Suprapubic skin (tissue), 4 donors: Measurements from ENCODE around the gene COL4A3. TPM values are rescaled to one million over a fixed set of nuclear protein-coding genes. Genes with fewer than 3 reads are reported as not detected.

Source experiments
- DNase-seq, 2 donors: peaks; one replicate each; pipeline ENCODE4 v3.0.0-alpha.2; 2019; ENCODE audit warnings: low spot score in 2 of 2
- H3K27ac ChIP-seq: fragments of 200-600 bp; sonication (generic); one replicate; pipeline ENCODE4 v1.5.1; 2019
- H3K27me3 ChIP-seq: fragments of 200-600 bp; sonication (generic); one replicate; pipeline ENCODE4 v1.5.1; 2019
- H3K36me3 ChIP-seq: fragments of 200-600 bp; sonication (generic); one replicate; pipeline ENCODE4 v1.5.1; 2019
- H3K4me1 ChIP-seq: fragments of 200-600 bp; sonication (generic); one replicate; pipeline ENCODE4 v1.5.1; 2019
- H3K4me3 ChIP-seq: fragments of 200-600 bp; sonication (generic); one replicate; pipeline ENCODE4 v1.5.1; 2019; ENCODE audit warnings: mild to moderate bottlenecking
- H3K9me3 ChIP-seq: fragments of 200-600 bp; sonication (generic); one replicate; pipeline ENCODE4 v1.5.1; 2019
- EP300 ChIP-seq: sonication (generic); formaldehyde crosslinking; IDR thresholded peaks from one replicate; pipeline ENCODE4 v1.6.1; 2017; ENCODE audit warnings: antibody characterized with exemption
- POLR2A ChIP-seq, 2 donors: fragments of 450-650 bp; IDR thresholded peaks; one replicate each; pipeline ENCODE4 v1.6.1; 2017; ENCODE audit warnings: antibody characterized with exemption in 2 of 2, mild to moderate bottlenecking in 2 of 2, moderate library complexity in 2 of 2
- WGBS: methylation state at CpG from one replicate; pipeline ENCODE4 v1.1.5; 2018; 5-methylcytosine and 5-hydroxymethylcytosine counted together
- total RNA-seq, 4 donors: library from RNA; depleted of rRNA; stranded (reverse); fragments of >200 nt; gene quantifications; one replicate each; pipeline ENCODE4 v1.1.0, GENCODE V29; 2016

COL4A3 gene
- total RNA-seq, 4 donors from 2014 or later: 0.26 to 2.2 (median 0.80) TPM; not detected in 1

- Histone ChIP-seq H3K4me1 (peaks cover 13% of the 10 kb centered on the region), H3K27me3 (no peaks in the 10 kb centered on the region), H3K4me3 (no peak overlapping the region), H3K36me3 (peaks cover 13% of the 10 kb centered on the region), H3K9me3 (no peaks in the 10 kb centered on the region), H3K27ac (no peak overlapping the region)
- 87% methylated on average over 6 of the region's 6 CpGs for WGBS
- no peak for TF ChIP-seq POLR2A (IDR thresholded peaks at IDR 0.05)
- no peak for TF ChIP-seq EP300
- no peak for DNase-seq
Observed at GRCh38 chr2:227363756-227364155, 199.3 kb downstream of the COL4A3 start.

Other genes with a start within 250 kb of the COL4A3 start
- gene COL4A4, start 419 bp upstream of the COL4A3 start, total RNA-seq: under 1 TPM; 0.16 to 0.25 (median 0.23) TPM
- gene MFF, start 160.6 kb downstream of the COL4A3 start, total RNA-seq: 100 to 1,000 TPM in 2 of 4 donors, 10 to 100 TPM in 2; 89.8 to 157 (median 103) TPM
- gene TM4SF20, start 214.7 kb downstream of the COL4A3 start, total RNA-seq: under 1 TPM in 1 of 4 donors, not detected in 3; 0.42 TPM
- gene SCYGR1, start 223.3 kb downstream of the COL4A3 start, total RNA-seq: not detected